ENCODE results near the gene B9D2. TPM values are rescaled to one million over a fixed set of nuclear protein-coding genes. Genes with fewer than 3 reads are reported as not detected.

B9D2 gene
- total RNA-seq, 1 donor from 2014 or later, result 2.5 TPM

- H3K36me3 Mint-ChIP-seq, result peaks cover 4% of the 10 kb centered on the region
- no peak overlapping the region for H3K27ac ChIP-seq
Observed at GRCh38 chr19:41408256-41408655, 44.3 kb upstream of the B9D2 start.

GRCh38 chr19:41407271-41407670 is 43.3 kb upstream of the B9D2 start:
- no peak overlapping the region for H3K4me3 ChIP-seq
- no peak for TF ChIP-seq EZH2 (IDR thresholded peaks at IDR 0.05)
- TF ChIP-seq CTCF (IDR thresholded peaks at IDR 0.05), result no peak
- no peak for TF ChIP-seq EZH2phosphoT487 (IDR thresholded peaks at IDR 0.05)
- H3K27me3 ChIP-seq, result no peaks in the 10 kb centered on the region
- Mint-ChIP-seq H3K4me1 (peaks cover 13% of the 10 kb centered on the region), H3K27ac (peak overlapping the region; percentile 88), H3K9me3 (no peaks in the 10 kb centered on the region), H3K36me3 (peaks cover 4% of the 10 kb centered on the region), H3K27me3 (ENCODE audit: insufficient read depth, low read depth) (peaks cover 2% of the 10 kb centered on the region), H3K4me3 (no peak overlapping the region)
- H3K4me2 ChIP-seq, result no peak overlapping the region
- H3K9me3 ChIP-seq (ENCODE audit: low read depth), result no peaks in the 10 kb centered on the region
- H3K9ac ChIP-seq, result peak overlapping the region; percentile 10
- H3K4me1 ChIP-seq, result no peaks in the 10 kb centered on the region
- H3K36me3 ChIP-seq, result no peaks in the 10 kb centered on the region
- H2AFZ ChIP-seq (replicated peaks), result no peak overlapping the region
- peaks cover 24% of the 10 kb centered on the region for H4K20me1 ChIP-seq (ENCODE audit: low read depth)
- no peaks in the 10 kb centered on the region for H3K79me2 ChIP-seq (ENCODE audit: low read depth)
- peaks cover 7% of the 10 kb centered on the region for H3F3A ChIP-seq (ENCODE audit: low read depth)
- H3K27ac ChIP-seq, result peak overlapping the region; percentile 42
- DNase-seq (ENCODE audit: low spot score), result peak; percentile 48

More at GRCh38 chr19:41408256-41408655, 44.3 kb upstream of the B9D2 start:
- no peaks in the 10 kb centered on the region for H3K9me3 Mint-ChIP-seq
- no peak overlapping the region for H3K9ac ChIP-seq
- H3K4me3 ChIP-seq, result no peak overlapping the region
- peaks cover 2% of the 10 kb centered on the region for H3K27me3 Mint-ChIP-seq (ENCODE audit: insufficient read depth, low read depth)
- no peak overlapping the region for H2AFZ ChIP-seq (replicated peaks)
- no peak overlapping the region for H3K4me3 Mint-ChIP-seq
- no peaks in the 10 kb centered on the region for H3K79me2 ChIP-seq (ENCODE audit: low read depth)
- peaks cover 7% of the 10 kb centered on the region for H3F3A ChIP-seq (ENCODE audit: low read depth)
- H3K4me1 ChIP-seq, result no peaks in the 10 kb centered on the region
- H3K36me3 ChIP-seq, result no peaks in the 10 kb centered on the region
- DNase-seq (ENCODE audit: low spot score), result no peak
- no peaks in the 10 kb centered on the region for H3K27me3 ChIP-seq
- peaks cover 13% of the 10 kb centered on the region for H3K4me1 Mint-ChIP-seq
- peaks cover 24% of the 10 kb centered on the region for H4K20me1 ChIP-seq (ENCODE audit: low read depth)
- TF ChIP-seq EZH2phosphoT487 (IDR thresholded peaks at IDR 0.05) (no peak), CTCF (IDR thresholded peaks at IDR 0.05) (no peak), EZH2 (IDR thresholded peaks at IDR 0.05) (no peak)
- no peaks in the 10 kb centered on the region for H3K9me3 ChIP-seq (ENCODE audit: low read depth)
- H3K27ac Mint-ChIP-seq, result no peak overlapping the region
- H3K4me2 ChIP-seq, result no peak overlapping the region

- Histone ChIP-seq H3K27ac (no peak overlapping the region), H3K79me2 (ENCODE audit: low read depth) (no peaks in the 10 kb centered on the region), H3K4me1 (no peaks in the 10 kb centered on the region), H3K27me3 (no peaks in the 10 kb centered on the region), H3K4me3 (no peak overlapping the region), H3K9me3 (ENCODE audit: low read depth) (no peaks in the 10 kb centered on the region), H4K20me1 (ENCODE audit: low read depth) (peaks cover 29% of the 10 kb centered on the region), H3K36me3 (no peaks in the 10 kb centered on the region), H2AFZ (replicated peaks) (no peak overlapping the region), H3K4me2 (no peak overlapping the region), H3K9ac (no peak overlapping the region), H3F3A (ENCODE audit: low read depth) (peaks cover 7% of the 10 kb centered on the region)
- Mint-ChIP-seq H3K4me1 (peaks cover 13% of the 10 kb centered on the region), H3K27me3 (ENCODE audit: insufficient read depth, low read depth) (peaks cover 2% of the 10 kb centered on the region), H3K27ac (no peak overlapping the region), H3K36me3 (peaks cover 4% of the 10 kb centered on the region), H3K9me3 (no peaks in the 10 kb centered on the region), H3K4me3 (no peak overlapping the region)
- DNase-seq (ENCODE audit: low spot score), result no peak
- TF ChIP-seq EZH2 (IDR thresholded peaks at IDR 0.05), result no peak
- TF ChIP-seq EZH2phosphoT487 (IDR thresholded peaks at IDR 0.05), result no peak
- TF ChIP-seq CTCF (IDR thresholded peaks at IDR 0.05), result no peak
Observed at GRCh38 chr19:41405776-41406175, 41.8 kb upstream of the B9D2 start.

Data from neural progenitor cell (in vitro differentiated cells).